ENCODE results near the gene PLCL2.

The PLCL2 gene

GRCh38 chr3:17013571-17013970, 128.8 kb downstream of the PLCL2 start:
- no peak overlapping the region for H3K4me3 ChIP-seq (ENCODE audit: low read depth, low read length)
- TF ChIP-seq, protein P1, sequence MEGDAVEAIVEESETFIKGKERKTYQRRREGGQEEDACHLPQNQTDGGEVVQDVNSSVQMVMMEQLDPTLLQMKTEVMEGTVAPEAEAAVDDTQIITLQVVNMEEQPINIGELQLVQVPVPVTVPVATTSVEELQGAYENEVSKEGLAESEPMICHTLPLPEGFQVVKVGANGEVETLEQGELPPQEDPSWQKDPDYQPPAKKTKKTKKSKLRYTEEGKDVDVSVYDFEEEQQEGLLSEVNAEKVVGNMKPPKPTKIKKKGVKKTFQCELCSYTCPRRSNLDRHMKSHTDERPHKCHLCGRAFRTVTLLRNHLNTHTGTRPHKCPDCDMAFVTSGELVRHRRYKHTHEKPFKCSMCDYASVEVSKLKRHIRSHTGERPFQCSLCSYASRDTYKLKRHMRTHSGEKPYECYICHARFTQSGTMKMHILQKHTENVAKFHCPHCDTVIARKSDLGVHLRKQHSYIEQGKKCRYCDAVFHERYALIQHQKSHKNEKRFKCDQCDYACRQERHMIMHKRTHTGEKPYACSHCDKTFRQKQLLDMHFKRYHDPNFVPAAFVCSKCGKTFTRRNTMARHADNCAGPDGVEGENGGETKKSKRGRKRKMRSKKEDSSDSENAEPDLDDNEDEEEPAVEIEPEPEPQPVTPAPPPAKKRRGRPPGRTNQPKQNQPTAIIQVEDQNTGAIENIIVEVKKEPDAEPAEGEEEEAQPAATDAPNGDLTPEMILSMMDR (IDR thresholded peaks at IDR 0.05; ENCODE audit: control insufficient read depth, extremely low read depth, insufficient read depth): no peak
- no peak for DNase-seq (ENCODE audit: low read depth)

- DNase-seq (ENCODE audit: low read depth): no peak
- H3K4me3 ChIP-seq (ENCODE audit: low read depth, low read length): no peak overlapping the region
- TF ChIP-seq, protein P1 (IDR thresholded peaks at IDR 0.05; ENCODE audit: control insufficient read depth, extremely low read depth, insufficient read depth): no peak
Measured at GRCh38 chr3:17014284-17014683, 129.5 kb downstream of the PLCL2 start.

DNA sequence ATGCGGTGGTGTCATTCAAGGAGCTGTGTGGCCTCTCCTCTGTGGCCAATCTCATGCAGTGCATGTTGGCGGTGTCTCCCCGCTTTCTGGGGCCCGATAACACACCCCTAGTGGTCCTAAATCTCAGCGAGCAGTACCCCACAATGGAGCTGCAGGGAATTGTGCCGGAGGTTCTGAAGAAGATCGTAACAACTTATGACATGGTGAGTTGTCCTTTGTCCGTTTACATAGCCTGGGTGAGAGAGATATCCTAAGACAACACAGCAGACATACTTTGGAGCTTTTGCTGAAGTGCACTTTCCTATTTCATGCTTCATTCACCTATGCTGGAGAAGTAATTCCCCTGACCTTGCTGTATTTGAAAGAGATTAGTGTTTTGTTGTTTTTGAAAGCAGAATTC, 130.0 kb downstream of the PLCL2 start:
- no peak overlapping the region for H3K4me3 ChIP-seq (ENCODE audit: low read depth, low read length)
- DNase-seq (ENCODE audit: low read depth): no peak
- TF ChIP-seq, protein P1 (IDR thresholded peaks at IDR 0.05; ENCODE audit: control insufficient read depth, extremely low read depth, insufficient read depth): no peak

- no peak overlapping the region for H3K4me3 ChIP-seq (ENCODE audit: low read depth, low read length)
- TF ChIP-seq, protein P1 (IDR thresholded peaks at IDR 0.05; ENCODE audit: control insufficient read depth, extremely low read depth, insufficient read depth): no peak
- DNase-seq (ENCODE audit: low read depth): no peak
Measured at GRCh38 chr3:17021614-17022013, 136.9 kb downstream of the PLCL2 start.

DNA sequence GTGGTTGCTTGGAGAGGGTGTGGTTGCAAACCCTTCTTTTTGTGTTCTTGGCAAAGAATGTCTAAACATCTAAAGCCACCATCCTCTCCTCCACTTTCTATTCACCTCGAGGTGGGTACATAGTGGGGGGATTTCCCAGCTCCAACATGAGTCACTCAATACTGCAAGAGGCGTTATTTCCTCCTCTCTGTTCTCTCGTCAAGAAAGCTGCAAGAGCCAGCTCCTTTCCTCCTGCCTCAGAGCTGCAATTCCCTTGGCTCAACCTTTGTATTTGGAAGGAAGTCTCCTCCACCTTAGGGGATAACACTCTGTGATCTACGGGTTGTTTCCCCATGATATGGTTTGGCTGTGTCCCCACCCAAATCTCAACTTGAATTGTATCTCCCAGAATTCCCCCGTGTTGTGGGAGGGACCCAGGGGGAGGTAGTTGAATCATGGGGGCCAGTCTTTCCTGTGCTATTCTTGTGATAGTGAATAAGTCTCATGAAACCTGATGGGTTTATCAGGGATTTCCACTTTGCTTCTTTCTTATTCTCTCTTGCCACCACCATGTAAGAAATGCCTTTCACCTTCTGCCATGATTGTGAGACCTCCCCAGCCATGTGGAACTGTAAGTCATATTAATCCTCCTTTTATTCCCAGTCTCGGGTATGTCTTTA, 138.4 kb downstream of the PLCL2 start:
- no peak overlapping the region for H3K4me3 ChIP-seq (ENCODE audit: low read depth, low read length)
- DNase-seq (ENCODE audit: low read depth): no peak
- TF ChIP-seq, protein P1 (IDR thresholded peaks at IDR 0.05; ENCODE audit: control insufficient read depth, extremely low read depth, insufficient read depth): no peak

DNA sequence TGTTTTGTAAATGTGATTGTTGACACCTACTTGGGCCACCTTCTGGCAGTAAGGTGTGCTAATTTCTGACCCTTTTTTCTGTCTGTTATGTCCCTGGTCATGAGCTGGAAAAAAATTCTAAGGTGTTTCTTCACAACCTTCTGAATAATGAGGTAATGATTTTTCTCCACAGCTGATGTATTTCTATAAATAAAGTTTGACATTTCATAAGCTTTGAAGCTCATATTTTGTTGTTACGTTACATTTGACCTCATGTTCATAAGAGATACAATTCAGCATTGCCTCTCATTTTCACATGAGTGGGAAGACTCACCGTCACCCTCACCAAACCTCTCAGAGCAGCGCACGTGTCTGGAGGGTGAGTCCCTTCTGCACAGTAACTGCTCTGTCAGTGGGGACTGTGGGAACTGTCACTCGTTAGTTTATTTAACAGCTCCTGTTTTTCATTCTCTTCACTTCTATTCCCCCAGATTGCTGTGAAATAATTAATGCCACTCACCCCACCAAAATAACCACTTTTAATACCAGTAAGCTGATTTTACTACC, 140.9 kb downstream of the PLCL2 start:
- no peak for DNase-seq (ENCODE audit: low read depth)
- TF ChIP-seq, protein P1 (IDR thresholded peaks at IDR 0.05; ENCODE audit: control insufficient read depth, extremely low read depth, insufficient read depth): no peak
- H3K4me3 ChIP-seq (ENCODE audit: low read depth, low read length): no peak overlapping the region

DNA sequence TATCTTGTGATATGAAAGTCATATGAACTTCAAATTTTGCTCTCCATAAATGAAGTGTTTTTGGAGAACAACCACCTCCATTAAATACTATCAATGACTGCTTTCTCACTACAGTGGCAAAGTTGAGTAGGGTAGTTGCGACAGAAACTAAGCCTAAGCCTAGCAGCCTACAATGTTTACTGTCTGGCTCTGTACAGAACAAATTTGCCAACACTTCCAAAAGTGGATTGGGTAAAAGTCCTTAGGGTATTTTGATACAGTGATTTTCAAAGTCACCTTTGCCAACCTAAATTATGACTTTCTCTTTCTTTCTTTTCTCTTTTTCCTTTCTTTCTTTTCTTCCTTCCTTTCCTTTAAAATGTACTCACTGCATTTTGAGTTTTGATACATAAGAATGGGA, 142.6 kb downstream of the PLCL2 start:
- H3K4me3 ChIP-seq (ENCODE audit: low read depth, low read length): no peak overlapping the region
- no peak for DNase-seq (ENCODE audit: low read depth)
- TF ChIP-seq, protein P1 (IDR thresholded peaks at IDR 0.05; ENCODE audit: control insufficient read depth, extremely low read depth, insufficient read depth): no peak
